H9 (cell line): Measurements from ENCODE around the gene HNRNPLL. TPM values are rescaled to one million over a fixed set of nuclear protein-coding genes. Genes with fewer than 3 reads are reported as not detected.

Source experiments
- DNase-seq: peaks from one replicate; pipeline ENCODE4 v3.0.0-alpha.2; 2017
- H2AFZ ChIP-seq: one replicate; pipeline ENCODE4 v1.6.1; 2013; ENCODE audit warnings: mild to moderate bottlenecking, low read length, control low read depth, moderate library complexity
- H2AK5ac ChIP-seq: 2 replicates; pipeline ENCODE4 v1.6.1; 2013; ENCODE audit warnings: low read length, control low read depth, mixed read lengths; ENCODE audit not compliant: insufficient read length
- H2BK120ac ChIP-seq: one replicate; pipeline ENCODE4 v1.6.1; 2013; ENCODE audit warnings: low read depth, mild to moderate bottlenecking, low read length, control low read depth, inconsistent platforms; ENCODE audit not compliant: poor library complexity, severe bottlenecking
- H2BK12ac ChIP-seq: 2 replicates; pipeline ENCODE4 v1.6.1; 2013; ENCODE audit warnings: low read length, control low read depth, mixed read lengths, low read depth; ENCODE audit not compliant: insufficient read length
- H2BK15ac ChIP-seq: 2 replicates; pipeline ENCODE4 v1.6.1; 2013; ENCODE audit warnings: low read depth, low read length, control low read depth
- H2BK20ac ChIP-seq: one replicate; pipeline ENCODE4 v1.6.1; 2013; ENCODE audit warnings: low read depth, mild to moderate bottlenecking, low read length, control low read depth, inconsistent platforms; ENCODE audit not compliant: poor library complexity, severe bottlenecking
- H2BK5ac ChIP-seq: 2 replicates; pipeline ENCODE4 v1.6.1; 2013; ENCODE audit warnings: low read length, control low read depth, mixed read lengths; ENCODE audit not compliant: insufficient read length
- H3K14ac ChIP-seq: 2 replicates; pipeline ENCODE4 v1.6.1; 2013; ENCODE audit warnings: low read length, control low read depth; ENCODE audit not compliant: insufficient read depth
- H3K18ac ChIP-seq: 2 replicates; pipeline ENCODE4 v1.6.1; 2013; ENCODE audit warnings: low read depth, mild to moderate bottlenecking, mixed read lengths, low read length, control low read depth; ENCODE audit not compliant: insufficient read length
- H3K23ac ChIP-seq: 2 replicates; pipeline ENCODE4 v1.6.1; 2013; ENCODE audit warnings: low read length, control low read depth, mixed read lengths, low read depth; ENCODE audit not compliant: insufficient read length
- H3K23me2 ChIP-seq: 2 replicates; pipeline ENCODE4 v1.6.1; 2013; ENCODE audit warnings: low read depth, mild to moderate bottlenecking, mixed read lengths, low read length, control low read depth; ENCODE audit not compliant: insufficient read length, poor library complexity, severe bottlenecking
- H3K27ac ChIP-seq: 2 replicates; pipeline ENCODE4 v1.5.1; 2013; ENCODE audit warnings: low read length, control low read depth, mixed read lengths, low read depth; ENCODE audit not compliant: insufficient read length
- H3K27me3 ChIP-seq: 2 replicates; pipeline ENCODE4 v1.6.1; 2013; ENCODE audit warnings: low read length, control low read depth, inconsistent platforms; ENCODE audit not compliant: insufficient read depth
- H3K4ac ChIP-seq: 2 replicates; pipeline ENCODE4 v1.6.1; 2013; ENCODE audit warnings: low read depth, mild to moderate bottlenecking, control low read depth, inconsistent platforms, low read length, moderate library complexity
- H3K4me1 ChIP-seq: 2 replicates; pipeline ENCODE4 v1.6.1; 2013; ENCODE audit warnings: low read length, control low read depth, inconsistent platforms; ENCODE audit not compliant: insufficient read depth
- H3K4me2 ChIP-seq: 2 replicates; pipeline ENCODE4 v1.6.1; 2013; ENCODE audit warnings: low read length, control low read depth, mixed read lengths; ENCODE audit not compliant: insufficient read length, insufficient read depth
- H3K56ac ChIP-seq: 2 replicates; pipeline ENCODE4 v1.6.1; 2013; ENCODE audit warnings: low read depth, mild to moderate bottlenecking, mixed read lengths, low read length, control low read depth; ENCODE audit not compliant: insufficient read length
- H3K79me1 ChIP-seq: 2 replicates; pipeline ENCODE4 v1.6.1; 2013; ENCODE audit warnings: low read depth, mild to moderate bottlenecking, moderate library complexity, low read length, control low read depth, inconsistent platforms; ENCODE audit not compliant: insufficient read depth, poor library complexity, severe bottlenecking
- H3K79me2 ChIP-seq: 2 replicates; pipeline ENCODE4 v1.6.1; 2013; ENCODE audit warnings: low read length, control low read depth, inconsistent platforms; ENCODE audit not compliant: insufficient read depth
- H3K9ac ChIP-seq: 2 replicates; pipeline ENCODE4 v1.6.1; 2013; ENCODE audit warnings: low read length, control low read depth, mixed read lengths; ENCODE audit not compliant: insufficient read length; ENCODE audit errors: extremely low read depth
- H3K9me3 ChIP-seq: one replicate; pipeline ENCODE4 v1.6.1; 2013; ENCODE audit warnings: low read depth, low read length, inconsistent platforms; ENCODE audit not compliant: control insufficient read depth
- H3T11ph ChIP-seq: one replicate; pipeline ENCODE4 v1.6.1; 2013; ENCODE audit warnings: mild to moderate bottlenecking, low read length, control low read depth, inconsistent platforms
- H4K20me1 ChIP-seq: one replicate; pipeline ENCODE4 v1.6.1; 2013; ENCODE audit not compliant: control insufficient read depth, insufficient read length, insufficient read depth
- H4K5ac ChIP-seq: 2 replicates; pipeline ENCODE4 v1.6.1; 2013; ENCODE audit warnings: low read depth, mild to moderate bottlenecking, mixed read lengths, low read length, control low read depth; ENCODE audit not compliant: insufficient read length
- H4K8ac ChIP-seq: replicated peaks from 2 replicates; pipeline ENCODE4 v1.6.1; 2013; ENCODE audit warnings: low read length, control low read depth, mixed read lengths, low read depth; ENCODE audit not compliant: insufficient read length
- H4K91ac ChIP-seq: 2 replicates; pipeline ENCODE4 v1.6.1; 2013; ENCODE audit warnings: low read depth, mild to moderate bottlenecking, moderate library complexity, mixed read lengths, low read length, control low read depth; ENCODE audit not compliant: insufficient read length
- H3K27ac Mint-ChIP-seq, 3 experiments: 2 replicates in 2 of 3; 3 replicates in 1 of 3; pipeline ENCODE4 v1.8.0; 2020 to 2021; ENCODE audit warnings: mixed read lengths in 3 of 3, mild to moderate bottlenecking in 1 of 3, moderate library complexity in 1 of 3
- H3K27me3 Mint-ChIP-seq: 2 replicates; pipeline ENCODE4 v1.8.0; 2021; ENCODE audit warnings: low read depth, mild to moderate bottlenecking, moderate library complexity, mixed read lengths
- H3K36me3 Mint-ChIP-seq, 3 experiments: 2 replicates in 2 of 3; 3 replicates in 1 of 3; pipeline ENCODE4 v1.8.0; 2020 to 2021; ENCODE audit warnings: low read depth in 3 of 3, mixed read lengths in 3 of 3; ENCODE audit not compliant: insufficient read depth in 1 of 3
- H3K4me1 Mint-ChIP-seq, 2 experiments: 2 replicates each; pipeline ENCODE4 v1.8.0; 2020; ENCODE audit warnings: mixed read lengths in 2 of 2
- H3K4me3 Mint-ChIP-seq, 2 experiments: 2 replicates in 1 of 2; 3 replicates in 1 of 2; pipeline ENCODE4 v1.8.0; 2020 to 2021; ENCODE audit warnings: mild to moderate bottlenecking in 2 of 2, mixed read lengths in 2 of 2, moderate library complexity in 1 of 2
- H3K9me3 Mint-ChIP-seq, 2 experiments: 2 replicates in 1 of 2; 3 replicates in 1 of 2; pipeline ENCODE4 v1.8.0; 2020; ENCODE audit warnings: mild to moderate bottlenecking in 2 of 2, mixed read lengths in 2 of 2, moderate library complexity in 1 of 2
- CTCF ChIP-seq: fragments of 200-600 bp; sonication (generic); conservative IDR thresholded peaks from 3 replicates; pipeline ENCODE4 v1.8.0; 2021; ENCODE audit warnings: antibody characterized with exemption, mild to moderate bottlenecking
- WGBS: extraction: QIAGEN DNeasy Blood & Tissue Kit; methylation state at CpG from one replicate; pipeline ENCODE4 v1.1.7; 2013; ENCODE audit warnings: missing lambda C conversion rate, low lambda C conversion rate, mixed read lengths; ENCODE audit not compliant: insufficient read length; ENCODE audit errors: extremely low coverage; 5-methylcytosine and 5-hydroxymethylcytosine counted together
- total RNA-seq: library from RNA; stranded (reverse); gene quantifications from 2 replicates; pipeline ENCODE4 v1.2.1, GENCODE V29; 2021

HNRNPLL gene
- total RNA-seq, 1 experiment from 2014 or later, result 52.3 TPM

- no peak overlapping the region for H3K18ac ChIP-seq
- no peak overlapping the region for H2BK15ac ChIP-seq
- H3K79me1 ChIP-seq, result no peaks in the 10 kb centered on the region
- H2AK5ac ChIP-seq, result no peak overlapping the region
- WGBS, result no CpG with 5 or more reads among the region's 2 CpGs
- H3K79me2 ChIP-seq, result no peaks in the 10 kb centered on the region
- no peaks in the 10 kb centered on the region for H3K23me2 ChIP-seq
- no peak overlapping the region for H3K27ac ChIP-seq
- no peaks in the 10 kb centered on the region for H3K27me3 ChIP-seq
- H4K91ac ChIP-seq, result no peak overlapping the region
- H2BK5ac ChIP-seq, result no peak overlapping the region
- H3K4me1 ChIP-seq, result no peaks in the 10 kb centered on the region
- H3K4me3 Mint-ChIP-seq, result no peak overlapping the region
- peaks cover 15 to 31% (median 23%) of the 10 kb centered on the region in 3 experiments; a peak in 6 of 7 replicates for H3K36me3 Mint-ChIP-seq
- no peak overlapping the region for H3K23ac ChIP-seq
- no peak overlapping the region for H2BK120ac ChIP-seq
- H3K9me3 ChIP-seq, result no peaks in the 10 kb centered on the region
- no peak overlapping the region for H2BK20ac ChIP-seq
- no peak overlapping the region for H4K8ac ChIP-seq
- H4K20me1 ChIP-seq, result no peaks in the 10 kb centered on the region
- DNase-seq, result no peak
- no peaks in the 10 kb centered on the region for H3K9me3 Mint-ChIP-seq
- no peaks in the 10 kb centered on the region for H3K27me3 Mint-ChIP-seq
- no peak for TF ChIP-seq CTCF
- H3K14ac ChIP-seq, result no peak overlapping the region
- no peak overlapping the region for H2BK12ac ChIP-seq
- H3K4me2 ChIP-seq, result no peak overlapping the region
- no peak overlapping the region for H3K56ac ChIP-seq
- H3T11ph ChIP-seq, result no peak overlapping the region
- no peak overlapping the region for H4K5ac ChIP-seq
- H3K27ac Mint-ChIP-seq, result peak overlapping the region in 1 of 3 experiments; percentile 33; a peak in 2 of 7 replicates
- no peak overlapping the region for H3K4ac ChIP-seq
- H3K9ac ChIP-seq, result no peak overlapping the region
- H3K4me1 Mint-ChIP-seq, result no peaks in the 10 kb centered on the region
- H2AFZ ChIP-seq, result no peak overlapping the region
These were observed 45.5 kb downstream of the HNRNPLL start for GRCh38 chr2:38557217-38557616.
